ENCODE results near the gene RXFP1.

GRCh38 chr4:158538176-158538575, 16.5 kb downstream of the RXFP1 start:
- no peak for TF ChIP-seq CTCF (conservative IDR thresholded peaks at IDR 0.05; ENCODE audit: low read depth, low read length)
- TF ChIP-seq EZH2 (IDR thresholded peaks at IDR 0.05; ENCODE audit: borderline replicate concordance, low read depth, low read length, poor library complexity, severe bottlenecking), result no peak
